NCI-H1436 treated with DMSO at 0.1 percent for 48 hours (cell line): ENCODE measurements around the gene SND1.

ENCODE experiments used
- DNase-seq: peaks from one replicate; lab custom pipeline; 2025; lab: John Stamatoyannopoulos, UW

Gene SND1

GRCh38 chr7:127651556-127652332 is at the start of gene SND1:
Gene SND1 (plus strand): TSS chr7:127652194. CDS start chr7:127652374, 180 bp downstream.
- peak; percentile 92 for DNase-seq

GRCh38 chr7:127608446-127608845 is 43.5 kb upstream of the SND1 start:
- no peak for DNase-seq

GRCh38 chr7:127609297-127609696 is 42.7 kb upstream of the SND1 start:
- no peak for DNase-seq

- DNase-seq: no peak
Measured at GRCh38 chr7:127612263-127612662, 39.7 kb upstream of the SND1 start.

GRCh38 chr7:127616724-127617123 is 35.3 kb upstream of the SND1 start:
- DNase-seq: no peak

GRCh38 chr7:127618042-127618441 is 34.0 kb upstream of the SND1 start, which contains the start of gene PAX4:
Gene PAX4 (minus strand): TSS chr7:127618142. CDS start chr7:127615928, 2,214 bp downstream.
- DNase-seq: no peak

GRCh38 chr7:127618775-127619174 is 33.2 kb upstream of the SND1 start:
- DNase-seq: no peak

- DNase-seq: no peak
Measured at GRCh38 chr7:127619681-127620405, 32.2 kb upstream of the SND1 start.

- no peak for DNase-seq
Measured at GRCh38 chr7:127620406-127621233, 31.4 kb upstream of the SND1 start.

GRCh38 chr7:127625331-127625730 is 26.7 kb upstream of the SND1 start:
- no peak for DNase-seq

GRCh38 chr7:127628445-127628844 is 23.5 kb upstream of the SND1 start:
- no peak for DNase-seq

GRCh38 chr7:127629268-127629854 is 22.6 kb upstream of the SND1 start:
- no peak for DNase-seq

- DNase-seq: no peak
Measured at GRCh38 chr7:127632276-127632910, 19.6 kb upstream of the SND1 start.

GRCh38 chr7:127635659-127636285 is 16.2 kb upstream of the SND1 start:
- no peak for DNase-seq

- DNase-seq: no peak
Measured at GRCh38 chr7:127638197-127638596, 13.8 kb upstream of the SND1 start.

GRCh38 chr7:127644484-127644883 is 7.5 kb upstream of the SND1 start:
- DNase-seq: no peak

- no peak for DNase-seq
Measured at GRCh38 chr7:127647636-127648035, 4.4 kb upstream of the SND1 start.

GRCh38 chr7:127648986-127649385 is 3.0 kb upstream of the SND1 start:
- no peak for DNase-seq

GRCh38 chr7:127650847-127651555 is 993 bp upstream of the SND1 start:
- DNase-seq: no peak
